GM23338 (cell line): Measurements from ENCODE around the gene SPRY1. TPM values are rescaled to one million over a fixed set of nuclear protein-coding genes. Genes with fewer than 3 reads are reported as not detected.

Experiments
- ATAC-seq: fragments of 200-7000 bp; cut with Tn5 transposase; 3 replicates; pipeline ENCODE4 v1.9.1; 2020
- DNase-seq: peaks from one replicate; pipeline ENCODE4 v3.0.0-alpha.2; 2015; ENCODE audit warnings: low spot score
- H2AFZ ChIP-seq: fragments of 200-600 bp; sonication (generic); 2 replicates; pipeline ENCODE4 v1.8.0; 2016; ENCODE audit warnings: antibody characterized with exemption, mild to moderate bottlenecking, moderate library complexity
- H3F3A ChIP-seq: fragments of 200-600 bp; sonication (generic); replicated peaks from 2 replicates; pipeline ENCODE4 v1.8.0; 2017; ENCODE audit warnings: antibody characterized with exemption, mixed run types, low read depth
- H3K27ac ChIP-seq: fragments of 200-600 bp; sonication (generic); 2 replicates; pipeline ENCODE4 v1.6.1; 2016; ENCODE audit warnings: low read depth
- H3K27me3 ChIP-seq: fragments of 200-600 bp; sonication (generic); 2 replicates; pipeline ENCODE4 v1.8.0; 2016; ENCODE audit warnings: mild to moderate bottlenecking, mixed run types, moderate library complexity; ENCODE audit not compliant: insufficient read depth
- H3K36me3 ChIP-seq: fragments of 200-600 bp; sonication (generic); 2 replicates; pipeline ENCODE4 v1.8.0; 2016; ENCODE audit warnings: mild to moderate bottlenecking; ENCODE audit not compliant: insufficient read depth
- H3K4me1 ChIP-seq: fragments of 200-600 bp; sonication (generic); 2 replicates; pipeline ENCODE4 v1.8.0; 2016; ENCODE audit warnings: mild to moderate bottlenecking, moderate library complexity; ENCODE audit not compliant: insufficient read depth
- H3K4me2 ChIP-seq: fragments of 200-600 bp; sonication (generic); 2 replicates; pipeline ENCODE4 v1.7.1; 2017; ENCODE audit warnings: mixed run types
- H3K4me3 ChIP-seq: fragments of 200-600 bp; sonication (generic); 2 replicates; pipeline ENCODE4 v1.6.1; 2016; ENCODE audit warnings: mixed run types
- H3K79me2 ChIP-seq: fragments of 200-600 bp; sonication (generic); replicated peaks from 2 replicates; pipeline ENCODE4 v1.8.0; 2017; ENCODE audit warnings: mild to moderate bottlenecking; ENCODE audit not compliant: insufficient read depth
- H3K9me2 ChIP-seq: fragments of 200-600 bp; sonication (generic); 2 replicates; pipeline ENCODE4 v1.8.0; 2017; ENCODE audit not compliant: insufficient read depth
- H4K20me1 ChIP-seq: fragments of 200-600 bp; sonication (generic); replicated peaks from 2 replicates; pipeline ENCODE4 v1.8.0; 2017; ENCODE audit warnings: mild to moderate bottlenecking; ENCODE audit not compliant: insufficient read depth
- H3K27ac Mint-ChIP-seq: 2 replicates; pipeline ENCODE4 v1.8.0; 2020; ENCODE audit warnings: inconsistent platforms, mild to moderate bottlenecking, moderate library complexity, mixed read lengths
- H3K27me3 Mint-ChIP-seq: 3 replicates; pipeline ENCODE4 v1.8.0; 2022; ENCODE audit warnings: low read depth, mild to moderate bottlenecking, moderate library complexity, mixed read lengths, inconsistent platforms; ENCODE audit not compliant: insufficient read depth, poor library complexity
- H3K36me3 Mint-ChIP-seq: 3 replicates; pipeline ENCODE4 v1.8.0; 2021; ENCODE audit warnings: low read depth, mild to moderate bottlenecking, inconsistent platforms, moderate library complexity, mixed read lengths
- H3K4me1 Mint-ChIP-seq: 3 replicates; pipeline ENCODE4 v1.8.0; 2020; ENCODE audit warnings: mild to moderate bottlenecking, inconsistent platforms, mixed read lengths
- H3K4me3 Mint-ChIP-seq: 3 replicates; pipeline ENCODE4 v1.8.0; 2021; ENCODE audit warnings: moderate library complexity, mild to moderate bottlenecking, inconsistent platforms, mixed read lengths
- H3K9me3 Mint-ChIP-seq: 3 replicates; pipeline ENCODE4 v1.8.0; 2020; ENCODE audit warnings: moderate library complexity, mild to moderate bottlenecking, inconsistent platforms, mixed read lengths
- CREB1 ChIP-seq: fragments of 250-450 bp; sonication (Bioruptor Pico); IDR thresholded peaks from 2 replicates; pipeline ENCODE4 v1.5.0; 2020; ENCODE audit warnings: low read depth, mild to moderate bottlenecking, moderate library complexity
- CTCF ChIP-seq, 2 experiments: fragments of 200-600 bp in 1 of 2; sonication (generic) in 1 of 2; conservative IDR thresholded peaks; 2 replicates each; pipeline versions ENCODE4 v1.5.1 to v1.6.1; 2016 to 2017; ENCODE audit warnings: antibody characterized with exemption in 2 of 2, low read depth in 2 of 2, mild to moderate bottlenecking in 2 of 2, moderate library complexity in 1 of 2
- ETS1 ChIP-seq: IDR thresholded peaks from 2 replicates; pipeline ENCODE4 v1.6.1; 2016; ENCODE audit warnings: antibody characterized with exemption
- EZH2 ChIP-seq: fragments of 200-600 bp; sonication (generic); IDR thresholded peaks from one replicate; pipeline ENCODE4 v1.8.0; 2017; ENCODE audit warnings: antibody characterized with exemption, mild to moderate bottlenecking, low read depth; ENCODE audit not compliant: unreplicated experiment
- EZH2phosphoT487 ChIP-seq: fragments of 200-600 bp; sonication (generic); IDR thresholded peaks from one replicate; pipeline ENCODE4 v1.8.1; 2018; ENCODE audit warnings: antibody characterized with exemption; ENCODE audit not compliant: unreplicated experiment
- JUNB ChIP-seq: IDR thresholded peaks from one replicate; pipeline ENCODE4 v1.6.1; 2016; ENCODE audit warnings: antibody characterized with exemption; ENCODE audit not compliant: unreplicated experiment
- NANOG ChIP-seq: IDR thresholded peaks from 2 replicates; pipeline ENCODE4 v1.6.1; 2016; ENCODE audit warnings: antibody characterized with exemption, borderline replicate concordance
- POLR2AphosphoS5 ChIP-seq: IDR thresholded peaks from 2 replicates; pipeline ENCODE4 v1.6.1; 2016; ENCODE audit warnings: antibody characterized with exemption, low read depth
- REST ChIP-seq: IDR thresholded peaks from one replicate; pipeline ENCODE4 v1.6.1; 2018; ENCODE audit warnings: antibody characterized with exemption; ENCODE audit not compliant: unreplicated experiment
- STAT1 ChIP-seq: IDR thresholded peaks from one replicate; pipeline ENCODE4 v1.6.1; 2016; ENCODE audit warnings: antibody characterized with exemption; ENCODE audit not compliant: unreplicated experiment
- ZNF114 ChIP-seq: fragments of 250-450 bp; sonication (Bioruptor Pico); IDR thresholded peaks from 2 replicates; pipeline ENCODE4 v1.5.0; 2020; ENCODE audit warnings: mild to moderate bottlenecking, moderate library complexity
- ZNF331 ChIP-seq: fragments of 250-450 bp; sonication (Bioruptor Pico); IDR thresholded peaks from 2 replicates; pipeline ENCODE4 v1.5.0; 2020; ENCODE audit warnings: low read depth, mild to moderate bottlenecking, moderate library complexity
- ZNF462 ChIP-seq: fragments of 250-450 bp; sonication (Bioruptor Pico); IDR thresholded peaks from 2 replicates; pipeline ENCODE4 v1.5.0; 2020; ENCODE audit warnings: mild to moderate bottlenecking, moderate library complexity
- polyA plus RNA-seq: library from polyadenylated mRNA; unstranded; fragments of >200 nt; fragmentation: Nextera tagmentation; extraction: Ambion mirVana; gene quantifications from 2 replicates; pipeline ENCODE4 v1.2.1, GENCODE V29; 2016
- total RNA-seq: library from RNA; depleted of rRNA; stranded (reverse); fragments of >200 nt; shearing (Covaris generic); gene quantifications from 2 replicates; pipeline ENCODE4 v1.2.3, GENCODE V29; 2014

The SPRY1 gene
- total and polyA plus RNA-seq, 2 experiments from 2014 or later = 62.8 to 103 TPM

- Histone ChIP-seq H3K4me2 (no peak overlapping the region), H3K9me2 (0 out of 2 replicates have a peak, but pooled peaks cover 2% of the 10 kb centered on the region), H3K4me1 (0 out of 2 replicates have a peak, but pooled peaks cover 6% of the 10 kb centered on the region), H2AFZ (0 out of 2 replicates have a peak overlapping the region, but pooled peaks have one; percentile 4), H3K36me3 (no peaks in the 10 kb centered on the region), H3K4me3 (no peak overlapping the region), H3F3A (no peaks in the 10 kb centered on the region), H3K27ac (no peak overlapping the region), H3K27me3 (no peaks in the 10 kb centered on the region), H3K79me2 (no peaks in the 10 kb centered on the region), H4K20me1 (no peaks in the 10 kb centered on the region)
- DNase-seq (no peak), ATAC-seq (no peak)
- Mint-ChIP-seq H3K36me3 (no peaks in the 10 kb centered on the region), H3K27ac (no peak overlapping the region), H3K27me3 (peaks cover 4% of the 10 kb centered on the region), H3K4me3 (no peak overlapping the region), H3K4me1 (peaks cover 21% of the 10 kb centered on the region), H3K9me3 (no peaks in the 10 kb centered on the region)
- TF ChIP-seq ETS1 = no peak
- TF ChIP-seq EZH2 = no peak
- TF ChIP-seq REST = no peak
- no peak for TF ChIP-seq EZH2phosphoT487
- no peak for TF ChIP-seq NANOG
- TF ChIP-seq POLR2AphosphoS5 = no peak
- TF ChIP-seq CREB1 (CRISPR knock-in tag) = no peak
- no peak for TF ChIP-seq ZNF462 (CRISPR knock-in tag)
- TF ChIP-seq ZNF331 (CRISPR knock-in tag) = no peak
- TF ChIP-seq STAT1 = no peak
- no peak for TF ChIP-seq JUNB
- TF ChIP-seq CTCF (conservative IDR thresholded peaks at IDR 0.05; ENCODE audit: low read depth in 2 of 2) = no peak
- TF ChIP-seq ZNF114 = no peak
These were observed 47.0 kb upstream of the SPRY1 start for GRCh38 chr4:123349421-123350190.
